Neural progenitor cell (in vitro differentiated cells): ENCODE results near the gene SMPX.

ENCODE experiments used
- EZH2phosphoT487 ChIP-seq: fragments of 200-600 bp; sonication (generic); IDR thresholded peaks from 2 replicates; pipeline ENCODE4 v1.6.1; 2017; ENCODE audit warnings: antibody characterized with exemption
- TF ChIP-seq, protein P1 (sequence below): fragments of 200-600 bp; sonication (generic); IDR thresholded peaks from 2 replicates; pipeline ENCODE4 v1.5.1; 2017; ENCODE audit warnings: antibody characterized with exemption, mild to moderate bottlenecking

DNA sequence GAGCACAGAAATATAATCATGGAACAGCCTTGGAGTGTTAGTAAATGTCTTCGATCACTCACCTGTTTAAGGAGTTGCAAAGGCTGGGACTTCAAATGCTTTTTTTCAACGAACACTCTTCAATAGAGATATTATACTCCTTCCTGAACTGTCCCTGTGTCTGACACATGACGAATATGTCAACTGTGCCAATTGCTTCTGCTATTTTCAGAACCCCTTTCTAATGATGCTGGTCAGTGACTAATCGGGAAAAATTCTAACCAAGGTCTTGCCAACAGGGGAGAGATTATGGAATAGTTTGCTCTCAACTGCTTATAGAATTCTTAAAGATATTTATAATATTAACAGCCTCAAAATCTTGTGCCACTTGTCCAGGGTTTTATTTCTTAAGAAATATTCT lies 91.2 kb downstream of the SMPX start:
- TF ChIP-seq, protein P1, sequence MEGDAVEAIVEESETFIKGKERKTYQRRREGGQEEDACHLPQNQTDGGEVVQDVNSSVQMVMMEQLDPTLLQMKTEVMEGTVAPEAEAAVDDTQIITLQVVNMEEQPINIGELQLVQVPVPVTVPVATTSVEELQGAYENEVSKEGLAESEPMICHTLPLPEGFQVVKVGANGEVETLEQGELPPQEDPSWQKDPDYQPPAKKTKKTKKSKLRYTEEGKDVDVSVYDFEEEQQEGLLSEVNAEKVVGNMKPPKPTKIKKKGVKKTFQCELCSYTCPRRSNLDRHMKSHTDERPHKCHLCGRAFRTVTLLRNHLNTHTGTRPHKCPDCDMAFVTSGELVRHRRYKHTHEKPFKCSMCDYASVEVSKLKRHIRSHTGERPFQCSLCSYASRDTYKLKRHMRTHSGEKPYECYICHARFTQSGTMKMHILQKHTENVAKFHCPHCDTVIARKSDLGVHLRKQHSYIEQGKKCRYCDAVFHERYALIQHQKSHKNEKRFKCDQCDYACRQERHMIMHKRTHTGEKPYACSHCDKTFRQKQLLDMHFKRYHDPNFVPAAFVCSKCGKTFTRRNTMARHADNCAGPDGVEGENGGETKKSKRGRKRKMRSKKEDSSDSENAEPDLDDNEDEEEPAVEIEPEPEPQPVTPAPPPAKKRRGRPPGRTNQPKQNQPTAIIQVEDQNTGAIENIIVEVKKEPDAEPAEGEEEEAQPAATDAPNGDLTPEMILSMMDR = no peak
- TF ChIP-seq EZH2phosphoT487 = no peak
